HepG2 (cell line): ENCODE data around the gene DACT2.

Source experiments
- DPF2 ChIP-seq: sonication (generic); formaldehyde crosslinking; IDR thresholded peaks from 2 replicates; pipeline ENCODE4 v1.4.0; 2020; ENCODE audit warnings: mild to moderate bottlenecking, low read depth, missing genetic modification reagents, borderline replicate concordance
- FOXK2 ChIP-seq: fragments of 450-650 bp; IDR thresholded peaks from 2 replicates; pipeline ENCODE4 v1.6.1; 2016
- JUND ChIP-seq: sonication (generic); formaldehyde crosslinking; IDR thresholded peaks from 2 replicates; pipeline ENCODE4 v1.8.0; 2022; ENCODE audit warnings: mild to moderate bottlenecking, missing genetic modification reagents
- NFE2L1 ChIP-seq: sonication (generic); formaldehyde crosslinking; IDR thresholded peaks from 2 replicates; pipeline ENCODE4 v1.4.0; 2020; ENCODE audit warnings: missing genetic modification reagents, mild to moderate bottlenecking, borderline replicate concordance
- POLR2G ChIP-seq: fragments of 200-400 bp; formaldehyde crosslinking; IDR thresholded peaks from 2 replicates; pipeline ENCODE4 v1.6.1; 2018; ENCODE audit warnings: mild to moderate bottlenecking, low read depth, low read length, moderate library complexity
- ZFP36 ChIP-seq: fragments of 150-350 bp; IDR thresholded peaks from 2 replicates; pipeline ENCODE4 v1.6.1; 2018; ENCODE audit warnings: borderline replicate concordance, low read length, low read depth; ENCODE audit not compliant: partially characterized antibody
- ZNF331 ChIP-seq: sonication (generic); formaldehyde crosslinking; IDR thresholded peaks from 2 replicates; pipeline ENCODE4 v1.4.0; 2020; ENCODE audit warnings: missing genetic modification reagents
- TF ChIP-seq, protein P1 (sequence below): sonication (generic); formaldehyde crosslinking; IDR thresholded peaks from 2 replicates; pipeline ENCODE4 v1.8.1; 2023; ENCODE audit warnings: mild to moderate bottlenecking, missing genetic modification reagents
- TF ChIP-seq, protein P2 (sequence below), 2 experiments: IDR thresholded peaks; 2 replicates each; pipeline ENCODE4 v1.6.1; 2011 to 2012; ENCODE audit warnings: low read length in 2 of 2, borderline replicate concordance in 1 of 2, low read depth in 1 of 2, mild to moderate bottlenecking in 1 of 2, moderate library complexity in 1 of 2
- TF ChIP-seq, protein P3 (sequence below): sonication (generic); formaldehyde crosslinking; IDR thresholded peaks from one replicate; pipeline ENCODE4 v1.5.1; 2020; ENCODE audit warnings: mild to moderate bottlenecking, missing genetic modification reagents; ENCODE audit errors: not compliant biosample characterization
- TF ChIP-seq, protein P4 (sequence below): sonication (generic); formaldehyde crosslinking; conservative IDR thresholded peaks from 2 replicates; pipeline ENCODE4 v1.5.0; 2020; ENCODE audit warnings: missing genetic modification reagents

DNA sequence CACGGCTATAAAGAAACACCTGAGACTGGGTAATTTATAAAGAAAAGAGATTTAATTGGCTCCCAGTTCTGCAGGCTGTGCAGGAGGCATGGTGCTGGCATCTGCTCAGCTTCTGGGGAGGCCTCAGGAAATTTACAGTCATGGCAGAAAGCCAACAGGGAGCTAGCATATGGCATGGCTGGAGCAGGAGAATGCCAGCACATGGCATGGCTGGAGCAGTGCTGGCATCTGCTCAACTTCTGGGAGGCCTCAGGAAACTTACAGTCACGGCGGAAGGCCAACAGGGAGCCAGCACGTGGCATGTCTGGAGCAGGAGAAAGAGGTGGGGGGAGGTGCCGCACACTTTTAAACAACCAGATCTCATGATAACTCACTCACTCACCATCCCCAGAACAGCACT lies 32.5 kb upstream of the DACT2 start:
- TF ChIP-seq, protein P1, sequence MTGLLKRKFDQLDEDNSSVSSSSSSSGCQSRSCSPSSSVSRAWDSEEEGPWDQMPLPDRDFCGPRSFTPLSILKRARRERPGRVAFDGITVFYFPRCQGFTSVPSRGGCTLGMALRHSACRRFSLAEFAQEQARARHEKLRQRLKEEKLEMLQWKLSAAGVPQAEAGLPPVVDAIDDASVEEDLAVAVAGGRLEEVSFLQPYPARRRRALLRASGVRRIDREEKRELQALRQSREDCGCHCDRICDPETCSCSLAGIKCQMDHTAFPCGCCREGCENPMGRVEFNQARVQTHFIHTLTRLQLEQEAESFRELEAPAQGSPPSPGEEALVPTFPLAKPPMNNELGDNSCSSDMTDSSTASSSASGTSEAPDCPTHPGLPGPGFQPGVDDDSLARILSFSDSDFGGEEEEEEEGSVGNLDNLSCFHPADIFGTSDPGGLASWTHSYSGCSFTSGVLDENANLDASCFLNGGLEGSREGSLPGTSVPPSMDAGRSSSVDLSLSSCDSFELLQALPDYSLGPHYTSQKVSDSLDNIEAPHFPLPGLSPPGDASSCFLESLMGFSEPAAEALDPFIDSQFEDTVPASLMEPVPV = no peak
- TF ChIP-seq, protein P2, sequence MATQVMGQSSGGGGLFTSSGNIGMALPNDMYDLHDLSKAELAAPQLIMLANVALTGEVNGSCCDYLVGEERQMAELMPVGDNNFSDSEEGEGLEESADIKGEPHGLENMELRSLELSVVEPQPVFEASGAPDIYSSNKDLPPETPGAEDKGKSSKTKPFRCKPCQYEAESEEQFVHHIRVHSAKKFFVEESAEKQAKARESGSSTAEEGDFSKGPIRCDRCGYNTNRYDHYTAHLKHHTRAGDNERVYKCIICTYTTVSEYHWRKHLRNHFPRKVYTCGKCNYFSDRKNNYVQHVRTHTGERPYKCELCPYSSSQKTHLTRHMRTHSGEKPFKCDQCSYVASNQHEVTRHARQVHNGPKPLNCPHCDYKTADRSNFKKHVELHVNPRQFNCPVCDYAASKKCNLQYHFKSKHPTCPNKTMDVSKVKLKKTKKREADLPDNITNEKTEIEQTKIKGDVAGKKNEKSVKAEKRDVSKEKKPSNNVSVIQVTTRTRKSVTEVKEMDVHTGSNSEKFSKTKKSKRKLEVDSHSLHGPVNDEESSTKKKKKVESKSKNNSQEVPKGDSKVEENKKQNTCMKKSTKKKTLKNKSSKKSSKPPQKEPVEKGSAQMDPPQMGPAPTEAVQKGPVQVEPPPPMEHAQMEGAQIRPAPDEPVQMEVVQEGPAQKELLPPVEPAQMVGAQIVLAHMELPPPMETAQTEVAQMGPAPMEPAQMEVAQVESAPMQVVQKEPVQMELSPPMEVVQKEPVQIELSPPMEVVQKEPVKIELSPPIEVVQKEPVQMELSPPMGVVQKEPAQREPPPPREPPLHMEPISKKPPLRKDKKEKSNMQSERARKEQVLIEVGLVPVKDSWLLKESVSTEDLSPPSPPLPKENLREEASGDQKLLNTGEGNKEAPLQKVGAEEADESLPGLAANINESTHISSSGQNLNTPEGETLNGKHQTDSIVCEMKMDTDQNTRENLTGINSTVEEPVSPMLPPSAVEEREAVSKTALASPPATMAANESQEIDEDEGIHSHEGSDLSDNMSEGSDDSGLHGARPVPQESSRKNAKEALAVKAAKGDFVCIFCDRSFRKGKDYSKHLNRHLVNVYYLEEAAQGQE (IDR thresholded peaks at IDR 0.05; ENCODE audit: borderline replicate concordance in 1 of 2, low read depth in 1 of 2, low read length in 2 of 2) = no peak
- TF ChIP-seq ZFP36 = no peak
- TF ChIP-seq, protein P3, sequence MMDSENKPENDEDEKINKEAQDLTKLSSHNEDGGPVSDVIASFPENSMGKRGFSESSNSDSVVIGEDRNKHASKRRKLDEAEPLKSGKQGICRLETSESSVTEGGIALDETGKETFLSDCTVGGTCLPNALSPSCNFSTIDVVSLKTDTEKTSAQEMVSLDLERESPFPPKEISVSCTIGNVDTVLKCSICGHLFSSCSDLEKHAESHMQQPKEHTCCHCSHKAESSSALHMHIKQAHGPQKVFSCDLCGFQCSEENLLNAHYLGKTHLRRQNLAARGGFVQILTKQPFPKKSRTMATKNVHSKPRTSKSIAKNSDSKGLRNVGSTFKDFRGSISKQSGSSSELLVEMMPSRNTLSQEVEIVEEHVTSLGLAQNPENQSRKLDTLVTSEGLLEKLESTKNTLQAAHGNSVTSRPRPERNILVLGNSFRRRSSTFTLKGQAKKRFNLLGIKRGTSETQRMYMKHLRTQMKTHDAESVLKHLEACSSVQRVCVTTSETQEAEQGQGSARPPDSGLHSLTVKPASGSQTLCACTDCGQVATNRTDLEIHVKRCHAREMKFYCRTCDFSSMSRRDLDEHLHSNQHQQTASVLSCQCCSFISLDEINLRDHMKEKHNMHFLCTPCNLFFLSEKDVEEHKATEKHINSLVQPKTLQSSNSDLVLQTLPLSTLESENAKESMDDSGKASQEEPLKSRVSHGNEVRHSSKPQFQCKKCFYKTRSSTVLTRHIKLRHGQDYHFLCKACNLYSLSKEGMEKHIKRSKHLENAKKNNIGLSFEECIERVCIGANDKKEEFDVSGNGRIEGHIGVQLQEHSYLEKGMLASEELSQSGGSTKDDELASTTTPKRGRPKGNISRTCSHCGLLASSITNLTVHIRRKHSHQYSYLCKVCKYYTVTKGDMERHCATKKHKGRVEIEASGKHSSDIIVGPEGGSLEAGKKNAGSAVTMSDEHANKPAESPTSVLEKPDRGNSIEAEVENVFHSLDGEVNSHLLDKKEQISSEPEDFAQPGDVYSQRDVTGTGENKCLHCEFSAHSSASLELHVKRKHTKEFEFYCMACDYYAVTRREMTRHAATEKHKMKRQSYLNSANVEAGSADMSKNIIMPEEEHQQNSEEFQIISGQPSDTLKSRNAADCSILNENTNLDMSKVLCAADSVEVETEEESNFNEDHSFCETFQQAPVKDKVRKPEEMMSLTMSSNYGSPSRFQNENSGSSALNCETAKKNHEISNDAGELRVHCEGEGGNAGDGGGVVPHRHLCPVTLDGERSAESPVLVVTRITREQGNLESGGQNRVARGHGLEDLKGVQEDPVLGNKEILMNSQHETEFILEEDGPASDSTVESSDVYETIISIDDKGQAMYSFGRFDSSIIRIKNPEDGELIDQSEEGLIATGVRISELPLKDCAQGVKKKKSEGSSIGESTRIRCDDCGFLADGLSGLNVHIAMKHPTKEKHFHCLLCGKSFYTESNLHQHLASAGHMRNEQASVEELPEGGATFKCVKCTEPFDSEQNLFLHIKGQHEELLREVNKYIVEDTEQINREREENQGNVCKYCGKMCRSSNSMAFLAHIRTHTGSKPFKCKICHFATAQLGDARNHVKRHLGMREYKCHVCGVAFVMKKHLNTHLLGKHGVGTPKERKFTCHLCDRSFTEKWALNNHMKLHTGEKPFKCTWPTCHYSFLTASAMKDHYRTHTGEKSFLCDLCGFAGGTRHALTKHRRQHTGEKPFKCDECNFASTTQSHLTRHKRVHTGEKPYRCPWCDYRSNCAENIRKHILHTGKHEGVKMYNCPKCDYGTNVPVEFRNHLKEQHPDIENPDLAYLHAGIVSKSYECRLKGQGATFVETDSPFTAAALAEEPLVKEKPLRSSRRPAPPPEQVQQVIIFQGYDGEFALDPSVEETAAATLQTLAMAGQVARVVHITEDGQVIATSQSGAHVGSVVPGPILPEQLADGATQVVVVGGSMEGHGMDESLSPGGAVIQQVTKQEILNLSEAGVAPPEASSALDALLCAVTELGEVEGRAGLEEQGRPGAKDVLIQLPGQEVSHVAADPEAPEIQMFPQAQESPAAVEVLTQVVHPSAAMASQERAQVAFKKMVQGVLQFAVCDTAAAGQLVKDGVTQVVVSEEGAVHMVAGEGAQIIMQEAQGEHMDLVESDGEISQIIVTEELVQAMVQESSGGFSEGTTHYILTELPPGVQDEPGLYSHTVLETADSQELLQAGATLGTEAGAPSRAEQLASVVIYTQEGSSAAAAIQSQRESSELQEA (CRISPR knock-in tag) = no peak
- TF ChIP-seq DPF2 (CRISPR knock-in tag) = no peak
- TF ChIP-seq ZNF331 (CRISPR knock-in tag) = no peak
- no peak for TF ChIP-seq POLR2G
- no peak for TF ChIP-seq NFE2L1
- TF ChIP-seq, protein P4, sequence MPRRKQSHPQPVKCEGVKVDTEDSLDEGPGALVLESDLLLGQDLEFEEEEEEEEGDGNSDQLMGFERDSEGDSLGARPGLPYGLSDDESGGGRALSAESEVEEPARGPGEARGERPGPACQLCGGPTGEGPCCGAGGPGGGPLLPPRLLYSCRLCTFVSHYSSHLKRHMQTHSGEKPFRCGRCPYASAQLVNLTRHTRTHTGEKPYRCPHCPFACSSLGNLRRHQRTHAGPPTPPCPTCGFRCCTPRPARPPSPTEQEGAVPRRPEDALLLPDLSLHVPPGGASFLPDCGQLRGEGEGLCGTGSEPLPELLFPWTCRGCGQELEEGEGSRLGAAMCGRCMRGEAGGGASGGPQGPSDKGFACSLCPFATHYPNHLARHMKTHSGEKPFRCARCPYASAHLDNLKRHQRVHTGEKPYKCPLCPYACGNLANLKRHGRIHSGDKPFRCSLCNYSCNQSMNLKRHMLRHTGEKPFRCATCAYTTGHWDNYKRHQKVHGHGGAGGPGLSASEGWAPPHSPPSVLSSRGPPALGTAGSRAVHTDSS = no peak
- no peak for TF ChIP-seq FOXK2
- no peak for TF ChIP-seq JUND (CRISPR knock-in tag)
